IPS DF 4.7 (cell line): ENCODE results near the gene CHRNA9.

Experiments
- DNase-seq: peaks from one replicate; pipeline ENCODE4 v3.0.0-alpha.2; 2013; ENCODE audit warnings: low spot score; ENCODE audit errors: extremely low read depth

Gene CHRNA9

DNA sequence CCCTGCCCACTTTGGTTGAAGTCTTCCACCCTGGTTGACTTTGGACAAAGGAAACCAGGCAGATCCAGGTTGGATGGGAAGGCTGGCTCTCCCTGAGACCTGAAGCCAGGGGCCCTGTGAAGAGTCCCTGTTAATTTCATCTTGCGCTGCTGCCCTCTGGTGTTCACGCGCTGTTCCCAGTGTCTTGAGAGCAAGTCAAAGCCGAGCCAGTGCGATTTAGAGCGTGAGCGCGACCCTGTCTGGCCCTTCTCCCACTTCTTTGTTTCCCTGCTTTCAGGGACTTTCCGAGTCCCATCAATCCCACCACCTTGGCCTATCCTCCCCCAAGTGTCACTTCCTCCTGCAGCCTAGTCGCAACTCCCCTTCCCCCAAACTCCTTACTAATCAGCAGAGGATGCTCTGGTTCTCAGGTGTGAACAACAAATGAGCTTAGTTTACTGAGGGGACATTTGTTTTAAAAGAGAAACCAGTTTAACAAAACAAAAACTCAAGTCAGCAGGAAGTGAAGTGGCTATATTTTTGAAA lies 25.8 kb upstream of the CHRNA9 start:
- peak; percentile 93 for DNase-seq

DNA sequence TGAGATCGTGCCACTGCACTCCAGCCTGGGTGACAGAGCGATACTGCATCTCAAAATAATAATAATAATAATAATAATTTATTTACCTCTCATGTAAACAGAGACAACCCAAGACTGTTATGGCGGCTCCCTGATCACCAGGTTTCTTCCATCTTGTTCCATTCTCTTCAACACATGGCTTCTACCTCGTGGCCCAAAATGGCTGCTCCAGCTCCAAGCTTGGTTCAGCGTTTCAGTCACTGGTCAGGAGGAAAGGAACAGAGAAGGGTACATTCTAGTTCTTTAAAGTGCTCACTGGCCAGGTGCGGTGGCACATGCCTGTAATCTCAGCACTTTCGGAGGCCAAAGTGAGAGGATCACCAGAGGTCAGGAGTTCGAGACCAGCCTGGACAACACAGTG lies 24.9 kb upstream of the CHRNA9 start:
- no peak for DNase-seq

DNA sequence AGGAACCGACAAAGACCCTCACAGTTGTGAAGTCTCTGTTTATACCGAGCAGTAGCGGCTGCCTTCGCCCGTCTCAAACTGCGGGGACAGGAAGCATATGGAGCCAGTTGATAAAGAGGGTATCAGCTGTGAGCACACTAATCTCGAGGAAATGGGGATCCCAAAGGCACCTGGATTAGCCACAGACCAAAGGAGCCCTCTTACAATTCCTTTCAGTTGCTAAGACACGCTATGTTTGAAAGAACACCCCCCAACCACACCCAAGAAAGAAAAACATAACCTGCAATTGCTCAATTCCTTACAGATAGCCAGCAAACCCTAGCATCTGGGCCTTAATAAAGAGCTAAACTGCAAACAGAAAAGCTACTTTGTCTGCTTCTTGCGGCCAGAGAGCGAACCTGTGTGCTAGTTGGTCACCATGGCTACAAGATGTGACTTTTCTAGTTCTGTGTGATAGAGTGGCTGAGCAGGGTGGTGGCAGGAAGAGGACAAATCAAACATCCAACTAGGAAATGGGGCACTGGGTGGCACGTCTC lies 23.3 kb upstream of the CHRNA9 start:
- DNase-seq: no peak

GRCh38 chr4:40314951-40315350 lies 20.2 kb upstream of the CHRNA9 start:
- no peak for DNase-seq

- no peak for DNase-seq
These were observed 18.8 kb upstream of the CHRNA9 start for GRCh38 chr4:40316333-40316781.

DNA sequence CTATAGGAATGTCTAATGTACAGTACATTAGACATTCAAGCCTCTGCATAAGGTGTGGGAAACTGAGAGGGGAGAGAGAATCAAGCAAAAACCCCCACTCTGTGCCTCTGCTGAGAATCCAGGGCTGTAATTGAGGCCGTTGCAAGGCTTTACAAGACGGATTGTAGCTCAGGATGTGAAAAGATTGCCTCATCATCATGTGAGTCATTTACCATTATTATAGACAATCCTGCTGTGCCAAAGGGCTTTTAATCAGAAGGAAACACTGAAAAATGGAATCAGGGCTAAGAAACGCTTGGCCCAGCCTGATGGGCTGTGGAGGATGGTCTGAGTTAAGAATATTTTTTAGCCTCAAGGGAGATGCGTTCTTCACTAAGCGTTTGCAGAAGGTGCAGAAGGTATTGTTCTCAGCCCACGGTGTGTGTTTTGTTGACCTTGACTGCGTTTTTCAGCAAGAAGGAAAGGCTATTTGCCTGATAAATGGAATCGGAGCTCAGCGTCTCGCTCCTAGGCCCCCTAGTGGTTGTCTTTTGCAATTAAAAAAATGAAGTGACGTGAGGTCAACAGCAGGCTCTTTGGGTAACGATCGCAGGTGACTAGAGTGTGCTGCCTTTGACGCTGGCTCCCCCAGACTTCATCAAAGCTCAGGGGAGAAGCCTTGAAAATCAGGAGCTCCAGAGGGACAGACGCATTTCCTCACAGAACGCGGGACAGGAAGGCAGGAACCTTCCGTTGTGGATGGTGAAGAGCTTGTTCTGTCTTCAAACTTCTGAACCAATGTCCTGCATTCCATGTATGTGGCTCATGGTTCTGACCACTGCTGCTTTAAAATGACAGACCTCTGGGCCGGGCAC lies 18.1 kb upstream of the CHRNA9 start:
- no peak for DNase-seq

- DNase-seq: no peak
These were observed 17.0 kb upstream of the CHRNA9 start for GRCh38 chr4:40317916-40318658.

DNA sequence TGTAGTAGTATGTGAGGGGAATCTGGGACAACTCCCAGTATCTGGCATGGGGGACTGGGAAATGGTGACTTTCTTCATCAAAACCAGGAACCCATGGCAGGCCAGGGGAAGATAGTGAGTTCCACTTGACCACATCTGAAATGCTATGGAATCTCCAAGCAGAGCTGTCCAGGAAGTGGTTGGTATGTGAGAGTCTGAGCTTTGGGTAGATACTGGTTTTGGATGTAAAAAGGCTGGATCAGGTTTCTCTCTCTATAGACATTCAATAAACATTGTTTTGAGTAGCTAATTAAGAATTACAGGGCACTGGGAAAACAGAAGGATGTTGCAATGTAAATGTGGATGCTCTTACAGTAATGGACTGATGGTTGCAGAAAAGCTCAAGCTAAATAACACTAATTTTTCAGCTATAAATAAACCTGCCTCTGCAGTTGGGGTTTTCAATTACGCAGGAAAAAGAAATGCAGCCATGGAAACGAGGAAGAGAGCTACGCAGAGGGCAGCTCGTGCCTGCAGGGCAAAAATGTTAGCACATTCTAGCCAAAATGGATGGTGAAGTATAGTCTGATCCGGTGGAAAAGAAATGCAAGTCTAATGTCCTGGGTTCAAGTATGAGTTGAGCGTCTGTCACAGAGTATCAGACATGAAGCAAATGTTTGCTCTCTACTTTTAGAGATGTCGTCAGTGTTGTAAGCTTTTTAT lies 13.4 kb upstream of the CHRNA9 start:
- no peak for DNase-seq

DNA sequence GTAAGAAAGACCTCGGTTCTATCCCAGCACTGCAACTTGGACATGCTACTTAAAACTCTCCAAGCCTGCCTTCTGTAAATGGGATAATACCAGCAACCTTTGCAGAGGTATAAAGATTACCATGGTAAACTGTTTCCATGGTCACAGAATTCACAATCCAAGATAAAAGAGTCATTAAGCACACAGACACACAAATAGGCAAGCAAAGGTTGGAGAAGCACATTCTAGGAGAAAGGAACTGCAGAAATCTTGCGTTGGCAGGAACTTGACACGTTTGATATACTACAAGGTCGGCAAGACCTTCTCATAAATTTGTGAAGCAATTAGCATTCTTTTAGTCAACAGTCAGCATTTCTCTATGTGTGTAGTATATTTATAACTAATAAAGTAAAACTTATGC lies 12.3 kb upstream of the CHRNA9 start:
- DNase-seq: no peak

- DNase-seq: no peak
These were observed 11.3 kb upstream of the CHRNA9 start for GRCh38 chr4:40323866-40324265.

DNA sequence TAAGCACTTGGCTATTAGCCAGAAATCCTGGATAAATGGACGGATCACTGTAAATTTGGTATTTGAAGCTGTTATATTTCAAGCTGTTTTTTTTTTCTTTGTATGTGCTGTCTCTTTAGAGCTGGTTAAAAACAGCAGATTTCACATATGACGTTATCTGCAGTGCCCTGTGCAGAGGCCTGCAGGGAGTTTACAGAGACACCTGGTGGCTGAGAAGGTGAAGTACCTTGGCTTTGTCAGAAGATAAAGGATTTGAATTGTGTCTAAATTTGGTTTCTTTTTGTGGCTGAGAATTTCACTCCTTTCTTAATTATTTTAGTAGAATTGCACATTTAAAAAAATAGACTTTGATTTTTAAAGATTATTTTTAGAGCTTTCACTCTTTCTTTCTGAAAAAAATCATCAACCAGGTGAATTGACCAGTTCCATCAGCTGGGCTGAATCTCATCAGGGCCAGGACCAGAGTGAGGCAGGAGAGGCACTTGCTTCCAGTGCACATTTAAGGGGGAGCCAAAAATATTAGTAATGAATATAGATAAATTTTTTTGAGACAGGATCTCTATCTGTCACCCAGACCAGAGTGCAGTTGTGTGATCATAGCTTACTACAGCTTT lies 9.6 kb upstream of the CHRNA9 start:
- no peak for DNase-seq

GRCh38 chr4:40327340-40327739 lies 7.8 kb upstream of the CHRNA9 start:
- no peak for DNase-seq

DNA sequence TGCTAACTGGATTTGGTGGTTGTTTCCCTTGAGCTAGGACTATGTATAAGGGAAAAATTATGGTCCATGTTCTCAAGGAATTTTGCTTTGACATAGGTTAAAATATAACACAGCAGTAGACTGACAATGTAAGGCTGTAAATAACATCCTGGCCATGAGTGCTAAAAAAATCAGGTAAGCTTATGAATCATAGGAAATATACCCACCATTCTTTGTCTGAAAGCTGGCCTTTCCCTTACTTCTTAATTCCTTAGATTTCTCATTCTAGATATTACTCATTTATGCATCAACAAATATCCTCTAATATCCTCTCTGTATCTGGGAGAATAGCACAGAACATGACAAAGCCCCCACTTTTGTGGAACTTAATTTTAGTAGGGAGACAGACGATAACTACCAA lies 6.8 kb upstream of the CHRNA9 start:
- no peak for DNase-seq

DNA sequence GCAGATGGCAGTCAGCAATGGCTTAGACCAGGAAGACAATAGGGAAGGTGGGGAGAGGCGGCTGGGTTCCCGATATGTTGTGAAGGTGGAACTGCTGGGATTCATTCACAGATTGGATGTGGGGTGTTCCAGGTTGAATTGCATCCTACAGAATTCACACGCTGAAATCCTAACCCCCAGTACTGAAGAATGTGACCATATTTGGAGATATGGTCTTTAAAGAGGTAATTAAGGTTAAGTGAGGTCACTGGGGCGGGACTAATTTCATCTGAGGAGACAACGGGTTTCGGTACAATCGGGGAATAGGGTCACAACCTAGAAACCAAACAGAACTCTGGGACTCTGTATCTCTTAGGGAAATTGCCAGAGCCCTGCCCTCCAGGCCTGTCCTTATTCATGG lies 5.3 kb upstream of the CHRNA9 start:
- DNase-seq: no peak

- no peak for DNase-seq
These were observed 4.6 kb upstream of the CHRNA9 start for GRCh38 chr4:40330536-40330935.

DNA sequence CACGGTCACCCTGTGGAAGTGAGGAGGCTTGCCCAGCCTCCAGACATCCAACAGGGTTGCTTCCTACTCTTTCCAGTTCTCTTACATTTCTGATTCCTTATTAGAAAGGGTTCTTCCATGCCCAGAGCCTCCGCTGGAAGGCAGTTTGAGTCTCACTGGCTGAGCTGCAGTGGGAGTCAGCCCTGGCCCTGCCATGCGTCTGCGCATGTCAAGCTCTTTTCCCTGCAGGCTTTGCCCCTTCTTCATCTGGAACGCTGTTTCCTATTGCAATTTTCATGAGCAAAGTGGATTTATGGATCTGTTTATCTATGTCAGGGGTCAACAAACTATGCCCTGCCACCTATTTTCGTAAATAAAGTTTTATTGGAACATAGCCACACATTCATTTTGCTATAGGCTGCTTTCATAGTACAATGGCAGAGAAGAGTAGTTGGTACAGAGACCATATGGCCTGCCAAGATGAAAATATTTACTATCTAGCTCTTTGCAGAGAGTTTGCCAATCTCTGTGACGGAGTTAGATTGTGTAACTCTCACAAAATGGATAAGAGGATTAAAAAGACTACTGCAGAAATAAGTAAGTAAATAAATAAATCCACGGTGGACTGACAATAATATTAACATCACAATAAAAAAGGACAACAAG lies 3.9 kb upstream of the CHRNA9 start:
- DNase-seq: no peak

GRCh38 chr4:40331961-40332360 lies 3.2 kb upstream of the CHRNA9 start:
- no peak for DNase-seq

DNA sequence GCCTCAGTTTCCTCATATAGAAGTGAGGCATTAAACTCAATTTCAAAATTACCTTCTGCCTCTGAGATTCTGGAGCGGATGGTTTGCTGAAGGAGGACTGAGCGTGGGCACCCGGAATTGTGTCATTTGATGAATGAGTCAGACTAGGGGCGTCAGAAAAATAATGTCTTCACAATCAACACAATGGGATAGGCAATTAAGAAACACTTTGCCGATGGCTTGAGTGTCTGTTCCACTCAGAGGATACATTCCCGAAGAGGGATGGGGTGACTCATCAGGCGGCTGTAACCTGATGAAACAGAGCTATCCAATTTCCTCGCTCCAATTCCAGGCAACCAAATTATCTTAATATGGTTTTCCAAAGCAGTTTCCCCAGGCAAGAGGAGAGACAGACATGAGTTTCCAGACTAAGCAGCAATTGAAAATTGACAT lies 1.2 kb upstream of the CHRNA9 start:
- DNase-seq: no peak

DNA sequence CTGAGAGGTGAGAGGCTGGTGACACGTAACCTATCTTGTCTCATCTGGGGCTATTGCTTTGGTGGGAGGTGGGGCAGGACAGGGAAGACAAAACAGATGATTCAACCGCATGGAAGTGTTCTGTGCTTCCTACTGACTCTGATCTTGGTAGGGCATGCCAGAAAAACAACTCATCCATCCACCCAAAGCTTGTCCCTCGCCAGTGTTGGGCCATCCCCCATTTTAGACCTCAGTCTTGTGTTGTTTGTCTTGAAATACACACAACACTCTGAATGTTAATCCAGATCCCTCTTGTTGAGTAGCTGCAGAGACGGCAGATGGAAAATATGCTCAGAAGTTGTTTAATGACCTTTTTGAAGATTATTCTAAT lies 377 bp downstream of the CHRNA9 start:
- DNase-seq: no peak

GRCh38 chr4:40337051-40337450 lies 1.9 kb downstream of the CHRNA9 start:
- no peak for DNase-seq

GRCh38 chr4:40337523-40337922 lies 2.4 kb downstream of the CHRNA9 start:
- no peak for DNase-seq
